Measurements from ENCODE around the gene FAM131B.

The FAM131B gene

GRCh38 chr7:143356414-143357050, 6.0 kb downstream of the FAM131B start:
- DNase-seq (ENCODE audit: low read depth), result no peak

- DNase-seq (ENCODE audit: low read depth), result no peak
Measured at GRCh38 chr7:143355450-143356385, 6.8 kb downstream of the FAM131B start.

- no peak for DNase-seq (ENCODE audit: low read depth)
Measured at GRCh38 chr7:143354965-143355364, 7.5 kb downstream of the FAM131B start.

- no peak for DNase-seq (ENCODE audit: low read depth)
Measured at GRCh38 chr7:143354376-143354775, 8.1 kb downstream of the FAM131B start.

GRCh38 chr7:143352531-143353002, 9.9 kb downstream of the FAM131B start:
- no peak for DNase-seq (ENCODE audit: low read depth)

GRCh38 chr7:143351574-143351973, 10.9 kb downstream of the FAM131B start:
- DNase-seq (ENCODE audit: low read depth), result no peak

- no peak for DNase-seq (ENCODE audit: low read depth)
Measured at GRCh38 chr7:143351060-143351459, 11.5 kb downstream of the FAM131B start.

GRCh38 chr7:143347950-143348349, 14.6 kb downstream of the FAM131B start:
- no peak for DNase-seq (ENCODE audit: low read depth)

GRCh38 chr7:143346018-143346417, 16.5 kb downstream of the FAM131B start:
- no peak for DNase-seq (ENCODE audit: low read depth)

- no peak for DNase-seq (ENCODE audit: low read depth)
Measured at GRCh38 chr7:143345428-143345900, 17.0 kb downstream of the FAM131B start.

- DNase-seq (ENCODE audit: low read depth), result no peak
Measured at GRCh38 chr7:143343596-143343995, 18.9 kb downstream of the FAM131B start.

- no peak for DNase-seq (ENCODE audit: low read depth)
Measured at GRCh38 chr7:143341842-143342241, 20.7 kb downstream of the FAM131B start.

- DNase-seq (ENCODE audit: low read depth), result no peak
Measured at GRCh38 chr7:143337216-143337615, 25.3 kb downstream of the FAM131B start.

GRCh38 chr7:143334244-143334643, 28.3 kb downstream of the FAM131B start:
- DNase-seq (ENCODE audit: low read depth), result no peak

- DNase-seq (ENCODE audit: low read depth), result peak; percentile 83
Measured at GRCh38 chr7:143331179-143331801, 31.2 kb downstream of the FAM131B start.

GRCh38 chr7:143329471-143330170, 32.9 kb downstream of the FAM131B start:
- DNase-seq (ENCODE audit: low read depth), result no peak

GRCh38 chr7:143327903-143328302, 34.6 kb downstream of the FAM131B start:
- DNase-seq (ENCODE audit: low read depth), result no peak

GRCh38 chr7:143325240-143325639, 37.3 kb downstream of the FAM131B start:
- no peak for DNase-seq (ENCODE audit: low read depth)

GRCh38 chr7:143323653-143324052, 38.9 kb downstream of the FAM131B start:
- DNase-seq (ENCODE audit: low read depth), result no peak

- no peak for DNase-seq (ENCODE audit: low read depth)
Measured at GRCh38 chr7:143322760-143323633, 39.5 kb downstream of the FAM131B start.

- no peak for DNase-seq (ENCODE audit: low read depth)
Measured at GRCh38 chr7:143321734-143322133, 40.8 kb downstream of the FAM131B start.

Measured in GM04504 (cell line).